Right lobe of liver (tissue), 4 donors: Measurements from ENCODE around the gene PLIN4.

Experiments used
- POLR2A ChIP-seq: fragments of 450-650 bp; IDR thresholded peaks from one replicate; pipeline ENCODE4 v1.6.1; 2017; ENCODE audit warnings: antibody characterized with exemption, mild to moderate bottlenecking
- TF ChIP-seq, protein P1 (sequence below), 4 donors: fragments of 200-600 bp in 3 of 4; fragments of 450-650 bp in 1 of 4; IDR thresholded peaks; one replicate each; pipeline versions ENCODE4 v1.5.1 to v1.8.0; 2016 to 2022; ENCODE audit warnings: antibody characterized with exemption in 4 of 4, mild to moderate bottlenecking in 2 of 4
- donor health status: DM: no; HTN: no; CAD: no.
- donor health status: DM: no; HTN: no; CAD: no.
- donor health status: DM: no; HTN: yes; CAD: no.

DNA sequence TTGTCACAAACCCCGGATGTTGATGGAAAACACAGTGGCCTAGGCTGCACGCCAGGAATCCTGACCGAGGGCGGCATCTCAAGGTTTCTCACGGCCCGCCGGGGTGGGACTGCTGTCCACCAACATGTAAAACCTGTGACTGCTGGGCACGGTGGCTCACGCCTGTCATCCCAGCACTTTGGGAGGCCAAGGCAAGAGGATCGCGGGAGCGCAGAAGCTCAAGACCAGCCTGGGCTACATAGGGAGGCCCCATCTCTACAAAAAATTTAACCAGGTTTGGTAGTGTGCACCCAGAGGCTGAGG is 11.2 kb downstream of the PLIN4 start:
- TF ChIP-seq, protein P1, sequence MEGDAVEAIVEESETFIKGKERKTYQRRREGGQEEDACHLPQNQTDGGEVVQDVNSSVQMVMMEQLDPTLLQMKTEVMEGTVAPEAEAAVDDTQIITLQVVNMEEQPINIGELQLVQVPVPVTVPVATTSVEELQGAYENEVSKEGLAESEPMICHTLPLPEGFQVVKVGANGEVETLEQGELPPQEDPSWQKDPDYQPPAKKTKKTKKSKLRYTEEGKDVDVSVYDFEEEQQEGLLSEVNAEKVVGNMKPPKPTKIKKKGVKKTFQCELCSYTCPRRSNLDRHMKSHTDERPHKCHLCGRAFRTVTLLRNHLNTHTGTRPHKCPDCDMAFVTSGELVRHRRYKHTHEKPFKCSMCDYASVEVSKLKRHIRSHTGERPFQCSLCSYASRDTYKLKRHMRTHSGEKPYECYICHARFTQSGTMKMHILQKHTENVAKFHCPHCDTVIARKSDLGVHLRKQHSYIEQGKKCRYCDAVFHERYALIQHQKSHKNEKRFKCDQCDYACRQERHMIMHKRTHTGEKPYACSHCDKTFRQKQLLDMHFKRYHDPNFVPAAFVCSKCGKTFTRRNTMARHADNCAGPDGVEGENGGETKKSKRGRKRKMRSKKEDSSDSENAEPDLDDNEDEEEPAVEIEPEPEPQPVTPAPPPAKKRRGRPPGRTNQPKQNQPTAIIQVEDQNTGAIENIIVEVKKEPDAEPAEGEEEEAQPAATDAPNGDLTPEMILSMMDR (IDR thresholded peaks at IDR 0.05): no peak
- no peak for TF ChIP-seq POLR2A
